GM21360 (cell line): ENCODE measurements around the gene GSTO2.
A peak's percentile ranks its signal among the peaks of the same experiment; 100 is the strongest.

ENCODE experiments used
- ATAC-seq: cut with Tn5 transposase; IDR thresholded peaks from one replicate; pipeline ENCODE4 v1.9.1; 2021; ENCODE audit warnings: mild to moderate bottlenecking, moderate library complexity; ENCODE audit not compliant: unreplicated experiment

Gene GSTO2

DNA sequence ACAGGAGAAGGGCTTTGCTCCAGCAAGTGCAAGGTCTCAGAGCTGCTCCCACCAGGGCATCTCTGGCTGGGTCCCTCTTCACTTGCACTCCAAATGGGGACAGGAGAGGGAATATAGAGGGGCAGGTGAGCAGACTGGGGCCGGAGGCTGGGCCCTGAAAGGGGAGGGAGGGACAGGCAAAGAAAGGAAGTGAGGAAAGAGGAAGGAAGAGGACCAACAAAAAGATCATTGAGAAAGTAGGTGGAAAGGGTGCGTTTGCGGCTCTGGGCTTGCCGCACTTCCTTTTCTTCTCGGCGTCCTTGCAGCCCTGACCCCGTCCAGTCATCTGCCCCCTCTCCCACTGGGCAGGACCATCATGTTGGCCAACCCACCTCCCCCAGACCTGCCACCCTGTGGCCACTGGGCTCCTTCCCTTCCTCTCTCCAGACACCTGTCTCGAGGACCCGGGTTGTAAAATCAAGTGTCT, 55.3 kb downstream of the GSTO2 start:
- ATAC-seq: no peak

GRCh38 chr10:104324931-104325330, 55.9 kb downstream of the GSTO2 start:
- no peak for ATAC-seq

DNA sequence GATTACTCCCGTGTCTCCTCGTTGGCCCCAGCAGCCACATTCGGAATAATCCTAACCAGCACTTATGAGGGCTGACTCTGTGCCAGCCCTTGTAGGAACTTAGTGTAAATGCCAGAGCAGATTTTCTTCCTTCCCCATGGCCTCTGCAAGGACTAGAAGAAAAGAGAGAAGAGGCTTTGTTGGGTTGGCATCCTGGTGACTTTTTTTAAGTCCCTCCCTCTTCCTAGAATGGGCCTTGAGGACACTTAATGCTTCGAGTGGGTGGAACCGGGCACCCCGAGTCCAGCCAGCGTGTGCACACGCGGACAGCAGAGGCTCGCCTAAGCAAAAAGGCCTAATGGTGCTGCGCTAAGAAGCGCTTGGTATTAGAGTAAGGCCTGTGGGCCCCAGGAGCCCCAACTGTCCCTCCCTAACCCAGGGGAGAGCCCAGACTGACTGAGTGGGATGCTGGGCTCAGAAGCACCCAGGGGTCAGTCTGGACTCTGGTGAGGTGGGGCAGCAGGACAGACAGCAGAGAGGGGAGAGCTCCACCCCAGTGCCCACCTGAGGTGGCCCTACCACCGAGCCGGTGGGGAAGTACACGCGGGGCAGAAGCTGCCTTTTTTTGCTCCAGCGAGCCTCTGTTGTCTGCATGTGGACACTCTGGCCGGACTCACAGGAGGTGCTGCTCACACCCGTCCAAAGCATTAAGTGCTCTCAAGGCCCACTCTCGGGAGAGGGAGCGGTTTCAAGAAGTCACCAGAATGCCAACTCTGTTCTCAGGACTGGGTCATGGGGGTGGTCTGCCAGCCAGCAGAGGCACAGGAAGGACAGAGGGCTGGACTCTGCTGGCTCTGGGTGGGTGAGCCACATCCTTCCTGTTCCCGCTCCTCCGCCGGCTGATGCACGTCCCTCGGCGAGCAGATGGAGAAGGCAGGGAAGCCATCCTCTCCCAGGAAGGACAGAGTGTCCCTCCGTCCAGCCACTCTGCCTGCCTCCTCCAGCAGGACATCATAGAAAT, 56.8 kb downstream of the GSTO2 start:
- ATAC-seq: no peak

DNA sequence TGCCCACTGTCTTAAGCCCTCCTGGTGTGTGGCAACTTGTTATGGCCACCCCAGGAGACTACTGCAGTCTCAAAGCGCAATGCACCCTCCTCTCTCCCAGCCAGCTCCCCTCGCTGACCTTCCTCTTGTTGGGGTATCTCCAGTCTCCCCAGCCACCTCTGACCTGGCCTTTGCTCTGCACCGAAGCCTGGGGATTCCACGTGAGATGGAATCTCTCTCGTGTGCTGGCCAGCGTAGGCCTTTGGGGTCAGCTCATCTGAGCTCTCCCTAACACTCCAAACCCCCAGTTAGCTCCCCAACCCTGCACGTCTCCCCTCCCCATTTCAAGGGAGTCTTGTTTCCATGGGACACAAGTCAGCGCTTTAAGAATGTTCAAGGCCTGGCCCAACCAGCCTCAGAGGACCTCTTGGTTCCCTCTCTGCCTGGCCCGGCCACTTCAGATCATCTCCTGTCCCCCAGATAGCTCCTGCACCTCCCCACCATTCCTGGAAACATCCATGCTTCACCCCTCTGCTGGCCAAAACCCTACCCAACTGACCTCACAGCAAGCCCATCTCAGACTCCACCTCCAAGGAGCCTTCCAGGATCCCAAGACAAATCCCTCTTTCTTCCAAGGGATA, 58.1 kb downstream of the GSTO2 start:
- no peak for ATAC-seq

GRCh38 chr10:104327745-104328645, 59.0 kb downstream of the GSTO2 start:
- no peak for ATAC-seq

DNA sequence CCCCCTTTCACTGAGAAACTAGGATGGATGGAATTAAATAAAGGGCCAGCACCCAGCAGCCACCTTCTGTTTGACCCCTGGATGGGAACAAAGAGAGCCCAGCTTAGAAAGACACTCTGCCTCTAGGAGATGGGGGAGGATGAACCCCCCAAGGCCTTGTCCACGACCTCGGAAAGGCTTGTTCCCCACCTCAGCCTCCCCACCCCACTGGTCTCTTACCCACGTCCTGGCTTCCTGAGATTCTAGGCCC, 59.6 kb downstream of the GSTO2 start:
- ATAC-seq: no peak

DNA sequence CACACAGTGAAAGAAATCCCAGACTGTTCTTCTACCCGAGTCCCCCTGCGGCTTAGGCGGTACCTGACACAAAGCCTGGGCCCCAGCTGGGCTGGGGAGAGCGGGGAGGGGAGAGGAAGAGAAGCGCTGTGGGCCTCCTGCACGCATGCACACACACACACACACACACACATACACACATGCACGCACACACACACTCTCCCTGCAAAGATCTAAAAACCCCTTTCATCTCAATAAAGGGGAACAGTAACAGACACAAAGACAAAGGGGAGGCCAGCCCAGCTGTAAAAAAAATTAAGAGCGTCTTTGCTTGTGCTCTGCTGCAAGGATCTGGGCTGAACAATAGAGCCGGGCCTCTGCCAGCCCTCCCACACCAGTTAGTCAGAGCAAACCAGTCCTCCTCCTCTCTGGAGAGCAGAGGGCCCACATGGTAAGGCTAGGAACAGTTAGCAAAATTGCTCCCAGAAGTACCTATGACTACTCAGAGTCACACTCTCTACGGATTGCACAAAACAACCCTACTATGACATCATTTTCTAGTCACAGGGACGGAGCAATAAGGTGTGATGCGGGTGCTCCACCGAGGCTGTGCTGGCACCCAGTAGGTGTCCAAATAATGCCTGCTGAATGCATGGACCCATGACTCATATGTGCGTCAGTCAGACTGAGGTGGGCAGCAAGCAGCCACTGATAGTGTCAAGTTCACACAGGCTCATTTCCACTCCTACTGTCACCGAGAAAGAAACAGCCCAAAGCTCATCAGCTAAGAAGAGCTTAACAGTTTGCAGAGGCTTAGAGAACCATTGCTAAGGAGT, 60.1 kb downstream of the GSTO2 start:
- ATAC-seq: peak; percentile 52

GRCh38 chr10:104329735-104330134, 60.8 kb downstream of the GSTO2 start:
- ATAC-seq: peak; percentile 3

GRCh38 chr10:104330168-104331110, 61.5 kb downstream of the GSTO2 start:
- no peak for ATAC-seq

DNA sequence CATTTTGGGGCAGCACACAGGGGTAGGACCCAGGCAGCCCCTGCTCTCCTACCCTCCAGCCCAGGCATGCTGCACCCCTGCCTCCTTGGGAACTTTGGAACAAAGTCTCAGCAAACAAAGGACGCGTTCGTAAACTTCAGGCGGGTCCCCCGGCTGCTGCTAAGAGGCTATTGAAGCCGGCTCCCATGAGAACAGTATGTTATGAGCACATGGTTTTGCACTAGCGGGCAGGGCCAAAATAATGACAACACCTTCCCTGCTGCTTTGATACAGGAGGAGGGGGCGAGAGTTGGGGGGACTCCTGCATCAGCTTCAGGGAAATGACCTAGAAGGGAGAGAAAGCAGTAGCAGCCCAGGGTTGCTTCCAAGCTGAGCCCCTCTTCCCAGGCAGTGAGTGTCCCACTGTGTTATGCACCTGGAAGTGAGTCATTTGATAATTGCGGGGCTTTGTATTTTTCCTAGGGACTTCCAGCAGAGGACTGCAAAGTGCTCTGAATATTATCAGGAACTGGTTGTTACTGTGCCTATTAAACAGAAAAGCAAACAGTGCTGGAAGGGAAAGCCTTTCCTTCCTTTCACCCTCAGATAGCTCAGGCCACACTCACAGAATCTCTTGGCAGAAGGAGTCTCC, 62.3 kb downstream of the GSTO2 start:
- ATAC-seq: no peak

DNA sequence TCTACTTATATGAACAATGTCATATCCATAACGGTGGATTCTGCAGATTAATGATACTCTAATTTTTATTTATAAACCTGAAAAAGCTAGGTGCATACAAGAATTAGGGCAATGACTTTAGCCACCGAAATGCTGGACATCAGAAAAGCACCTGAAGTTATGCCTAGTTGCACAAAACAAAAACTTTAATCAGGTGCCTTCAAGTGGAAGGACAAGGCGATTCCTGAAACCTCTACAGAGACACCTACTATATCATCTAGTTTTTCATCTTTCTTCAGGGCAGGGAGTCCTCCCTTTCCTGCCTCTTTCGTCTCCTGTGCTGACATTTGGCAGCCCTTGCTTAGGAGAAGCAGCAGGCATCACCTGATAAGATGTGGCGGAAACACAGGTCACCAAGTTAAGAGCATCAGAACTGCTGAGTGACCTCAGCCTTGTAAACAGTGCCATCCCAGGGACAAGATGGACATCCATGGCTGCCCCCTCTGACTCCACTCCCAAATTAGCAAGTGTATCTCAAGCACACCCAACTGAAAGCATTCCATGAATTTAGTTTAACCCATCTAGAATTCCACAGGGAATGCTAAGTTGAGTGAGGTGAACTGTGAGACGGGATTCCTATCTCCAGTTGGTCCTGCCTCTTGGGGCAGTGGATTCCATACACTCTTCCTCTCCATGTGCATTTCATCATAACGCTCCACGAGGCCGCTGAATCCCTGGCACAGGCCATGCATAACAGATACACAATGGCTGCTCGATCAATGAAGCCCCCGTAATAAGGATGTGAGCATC, 63.5 kb downstream of the GSTO2 start:
- ATAC-seq: no peak

- ATAC-seq: no peak
These were observed 64.2 kb downstream of the GSTO2 start for GRCh38 chr10:104333032-104333727.

DNA sequence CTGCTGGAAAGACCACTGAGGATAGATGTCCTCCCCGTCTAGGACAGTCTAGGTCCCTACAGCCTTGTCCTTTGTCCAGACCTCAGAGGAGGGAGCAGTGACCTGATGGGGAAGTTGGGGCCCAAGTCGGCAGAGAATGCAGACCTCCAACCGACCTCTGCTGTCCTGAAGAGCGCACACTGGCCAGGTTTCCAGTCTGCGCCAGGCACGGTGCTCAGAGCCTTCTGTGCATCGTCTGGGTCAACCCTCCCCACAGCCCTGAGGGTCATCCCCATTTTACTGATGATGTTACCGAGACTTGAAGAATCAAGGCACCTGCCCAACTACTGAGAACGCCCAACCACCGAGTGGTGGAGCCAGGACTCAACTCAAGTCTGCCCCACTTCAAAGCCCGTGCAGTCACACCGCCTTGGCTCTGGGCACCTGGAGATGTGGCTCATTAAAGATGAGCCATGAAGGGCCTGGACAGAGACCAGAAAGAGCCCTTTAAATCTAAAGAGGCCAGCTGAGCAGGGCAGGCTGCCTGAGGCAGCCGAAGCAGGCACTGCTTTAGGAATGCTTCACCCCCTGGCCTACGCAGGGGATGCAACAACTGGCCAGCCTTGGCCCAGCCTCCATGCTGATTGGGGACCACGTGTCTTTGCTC, 64.9 kb downstream of the GSTO2 start:
- no peak for ATAC-seq

- ATAC-seq: no peak
These were observed 65.6 kb downstream of the GSTO2 start for GRCh38 chr10:104334561-104334960.

- no peak for ATAC-seq
These were observed 66.1 kb downstream of the GSTO2 start for GRCh38 chr10:104334965-104335650.

GRCh38 chr10:104336821-104337467, 68.0 kb downstream of the GSTO2 start:
- peak; percentile 27 for ATAC-seq
